ENCODE measurements around the gene GFAP. TPM values are rescaled to one million over a fixed set of nuclear protein-coding genes. Genes with fewer than 3 reads are reported as not detected.

The GFAP gene
- total RNA-seq, 2 experiments from 2014 or later = not detected

- H3K27me3 Mint-ChIP-seq = peaks cover 32% of the 10 kb centered on the region
- ChIA-PET POLR2A (no interaction called here), CTCF (interaction anchor here (1.6 kb wide), 2 partner anchors 8 to 218 kb away, joined by 4 to 7 read pairs; partner anchors contain the start of gene ACBD4)
- H3K36me3 Mint-ChIP-seq (ENCODE audit: low read depth) = no peaks in the 10 kb centered on the region
- H3K27ac Mint-ChIP-seq = no peak overlapping the region
- H3K4me1 Mint-ChIP-seq = peaks cover 5% of the 10 kb centered on the region
- no peaks in the 10 kb centered on the region for H3K9me3 Mint-ChIP-seq
- no peak for DNase-seq
- H3K4me3 Mint-ChIP-seq = no peak overlapping the region
Measured at GRCh38 chr17:44917456-44917855, 2.2 kb upstream of the GFAP start.

GRCh38 chr17:44916781-44917241 lies 1.5 kb upstream of the GFAP start:
- peaks cover 7% of the 10 kb centered on the region for H3K4me1 Mint-ChIP-seq
- peaks cover 36% of the 10 kb centered on the region for H3K27me3 Mint-ChIP-seq
- no peak overlapping the region for H3K4me3 Mint-ChIP-seq
- DNase-seq = no peak
- ChIA-PET CTCF (interaction anchor here (0.6 to 1.6 kb wide), 2 partner anchors 34 to 218 kb away, joined by 5 to 7 read pairs; partner anchors contain the start of gene ACBD4), POLR2A (no interaction called here)
- H3K36me3 Mint-ChIP-seq (ENCODE audit: low read depth) = no peaks in the 10 kb centered on the region
- H3K9me3 Mint-ChIP-seq = no peaks in the 10 kb centered on the region
- H3K27ac Mint-ChIP-seq = no peak overlapping the region

GRCh38 chr17:44915862-44916780 lies 821 bp upstream of the GFAP start:
- POLR2A ChIA-PET = no interaction called here
- H3K9me3 Mint-ChIP-seq = no peaks in the 10 kb centered on the region

GRCh38 chr17:44914698-44915271 lies 515 bp downstream of the GFAP start:
- Mint-ChIP-seq H3K9me3 (no peaks in the 10 kb centered on the region), H3K27me3 (peaks cover 35% of the 10 kb centered on the region), H3K4me1 (peaks cover 15% of the 10 kb centered on the region), H3K36me3 (ENCODE audit: low read depth) (no peaks in the 10 kb centered on the region), H3K4me3 (no peak overlapping the region), H3K27ac (no peak overlapping the region)
- DNase-seq = no peak
- POLR2A ChIA-PET = no interaction called here
- CTCF ChIA-PET = interaction anchor here (0.6 kb wide), 1 partner anchor 171 kb away, joined by 3 read pairs; no protein-coding TSS in a partner anchor

More at GRCh38 chr17:44915862-44916780, 821 bp upstream of the GFAP start:
- peaks cover 35% of the 10 kb centered on the region for H3K27me3 Mint-ChIP-seq
- H3K27ac Mint-ChIP-seq = no peak overlapping the region
- no peak for DNase-seq
- no peaks in the 10 kb centered on the region for H3K36me3 Mint-ChIP-seq (ENCODE audit: low read depth)
- H3K4me1 Mint-ChIP-seq = peaks cover 8% of the 10 kb centered on the region
- CTCF ChIA-PET = interaction anchor here (0.6 kb wide), 1 partner anchor 35 kb away, joined by 5 read pairs; no protein-coding TSS in a partner anchor
- H3K4me3 Mint-ChIP-seq = no peak overlapping the region

GRCh38 chr17:44914148-44914547 lies 1.2 kb downstream of the GFAP start:
- Mint-ChIP-seq H3K4me1 (peaks cover 15% of the 10 kb centered on the region), H3K4me3 (no peak overlapping the region), H3K27me3 (peaks cover 35% of the 10 kb centered on the region), H3K36me3 (ENCODE audit: low read depth) (no peaks in the 10 kb centered on the region), H3K27ac (no peak overlapping the region), H3K9me3 (no peaks in the 10 kb centered on the region)
- POLR2A ChIA-PET = no interaction called here
- CTCF ChIA-PET = interaction anchor here (1.9 kb wide), 1 partner anchor 11 kb away, joined by 5 read pairs; a partner anchor contains a TSS
- DNase-seq = no peak

GRCh38 chr17:44913676-44914075 lies 1.6 kb downstream of the GFAP start:
- CTCF ChIA-PET = interaction anchor here (1.9 kb wide), 1 partner anchor 11 kb away, joined by 5 read pairs; a partner anchor contains a TSS
- H3K4me3 Mint-ChIP-seq = no peak overlapping the region
- H3K9me3 Mint-ChIP-seq = no peaks in the 10 kb centered on the region
- no peak overlapping the region for H3K27ac Mint-ChIP-seq
- peaks cover 33% of the 10 kb centered on the region for H3K27me3 Mint-ChIP-seq
- H3K36me3 Mint-ChIP-seq (ENCODE audit: low read depth) = no peaks in the 10 kb centered on the region
- peaks cover 15% of the 10 kb centered on the region for H3K4me1 Mint-ChIP-seq
- DNase-seq = no peak
- POLR2A ChIA-PET = no interaction called here

GRCh38 chr17:44912763-44913544 lies 2.3 kb downstream of the GFAP start:
- H3K36me3 Mint-ChIP-seq (ENCODE audit: low read depth) = no peaks in the 10 kb centered on the region
- DNase-seq = no peak
- POLR2A ChIA-PET = no interaction called here

GRCh38 chr17:44911133-44912001 lies 3.9 kb downstream of the GFAP start:
- POLR2A ChIA-PET = no interaction called here
- Mint-ChIP-seq H3K36me3 (ENCODE audit: low read depth) (no peaks in the 10 kb centered on the region), H3K4me3 (no peak overlapping the region), H3K4me1 (peaks cover 15% of the 10 kb centered on the region), H3K27me3 (peaks cover 33% of the 10 kb centered on the region), H3K27ac (no peak overlapping the region), H3K9me3 (no peaks in the 10 kb centered on the region)
- DNase-seq = peak; percentile 53
- CTCF ChIA-PET = interaction anchor here (0.6 to 1.8 kb wide), 10 partner anchors 9 to 224 kb away, joined by 3 to 5 read pairs (median 4); partner anchors contain the start of genes ACBD4 and C1QL1

More at GRCh38 chr17:44912763-44913544, 2.3 kb downstream of the GFAP start:
- Mint-ChIP-seq H3K4me1 (peaks cover 15% of the 10 kb centered on the region), H3K27me3 (peaks cover 33% of the 10 kb centered on the region), H3K4me3 (no peak overlapping the region), H3K27ac (no peak overlapping the region), H3K9me3 (no peaks in the 10 kb centered on the region)
- CTCF ChIA-PET = interaction anchor here (0.6 to 1.9 kb wide), 3 partner anchors 9 to 201 kb away, joined by 3 to 5 read pairs (median 4); a partner anchor contains a TSS

- ChIA-PET CTCF (interaction anchor here (0.6 to 1.8 kb wide), 16 partner anchors 8 to 225 kb away, joined by 3 to 8 read pairs (median 4); partner anchors contain the start of genes ACBD4, C1QL1 and EFTUD2), POLR2A (interaction anchor here (0.5 kb wide), 1 partner anchor 139 kb away, joined by 7 read pairs; no protein-coding TSS in a partner anchor)
- no peak for DNase-seq
- H3K4me1 Mint-ChIP-seq = peaks cover 15% of the 10 kb centered on the region
- H3K4me3 Mint-ChIP-seq = no peak overlapping the region
- H3K9me3 Mint-ChIP-seq = no peaks in the 10 kb centered on the region
- H3K27me3 Mint-ChIP-seq = peaks cover 33% of the 10 kb centered on the region
- H3K36me3 Mint-ChIP-seq (ENCODE audit: low read depth) = no peaks in the 10 kb centered on the region
- no peak overlapping the region for H3K27ac Mint-ChIP-seq
Measured at GRCh38 chr17:44910231-44911106, 4.8 kb downstream of the GFAP start.

GRCh38 chr17:44909681-44910144 lies 5.6 kb downstream of the GFAP start:
- no peak overlapping the region for H3K4me3 Mint-ChIP-seq
- ChIA-PET POLR2A (interaction anchor here (0.5 kb wide), 1 partner anchor 139 kb away, joined by 7 read pairs; no protein-coding TSS in a partner anchor), CTCF (interaction anchor here (0.8 to 1.8 kb wide), 7 partner anchors 8 to 226 kb away, joined by 3 to 8 read pairs (median 4); partner anchors contain the start of genes ACBD4 and EFTUD2)
- no peaks in the 10 kb centered on the region for H3K9me3 Mint-ChIP-seq
- peaks cover 33% of the 10 kb centered on the region for H3K27me3 Mint-ChIP-seq
- H3K4me1 Mint-ChIP-seq = peaks cover 15% of the 10 kb centered on the region
- H3K36me3 Mint-ChIP-seq (ENCODE audit: low read depth) = no peaks in the 10 kb centered on the region
- DNase-seq = no peak
- no peak overlapping the region for H3K27ac Mint-ChIP-seq
